NCI-H2227 treated with DMSO at 0.1 percent for 48 hours (cell line): ENCODE data around the gene TM9SF2.
"Not testable (repeated sequence)": the region's sequence is repeated elsewhere in the genome, so short reads cannot be mapped to it uniquely, and the experiment has no call there.

Source experiments
- DNase-seq: peaks from one replicate; lab custom pipeline; 2025; lab: John Stamatoyannopoulos, UW

Gene TM9SF2

DNA sequence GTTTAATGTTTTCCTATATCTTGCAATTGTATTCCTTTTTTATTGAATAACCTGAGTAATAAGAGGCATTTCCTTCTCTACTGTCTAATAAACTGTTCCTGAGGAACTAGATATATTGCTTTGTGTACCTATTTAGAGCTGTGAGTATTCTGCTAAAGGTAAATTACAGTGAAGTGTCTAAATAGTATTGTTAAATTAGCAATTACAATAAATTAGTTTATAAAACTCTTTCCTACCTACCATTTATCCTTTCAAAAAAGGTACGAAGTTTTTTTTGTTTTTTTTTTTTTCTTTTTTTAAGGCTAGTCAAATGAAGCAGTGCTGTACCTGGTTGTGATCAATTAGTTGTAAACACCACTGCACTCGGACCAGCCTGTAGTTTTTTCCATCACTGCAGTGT, 34.8 kb downstream of the TM9SF2 start:
- DNase-seq = no peak

- DNase-seq = no peak
Observed at GRCh38 chr13:99540530-99540929, 39.3 kb downstream of the TM9SF2 start.

GRCh38 chr13:99542788-99543406, 41.6 kb downstream of the TM9SF2 start:
- no peak for DNase-seq

- DNase-seq = no peak
Observed at GRCh38 chr13:99545361-99545760, 44.1 kb downstream of the TM9SF2 start.

GRCh38 chr13:99545979-99546378, 44.7 kb downstream of the TM9SF2 start:
- DNase-seq = no peak

DNA sequence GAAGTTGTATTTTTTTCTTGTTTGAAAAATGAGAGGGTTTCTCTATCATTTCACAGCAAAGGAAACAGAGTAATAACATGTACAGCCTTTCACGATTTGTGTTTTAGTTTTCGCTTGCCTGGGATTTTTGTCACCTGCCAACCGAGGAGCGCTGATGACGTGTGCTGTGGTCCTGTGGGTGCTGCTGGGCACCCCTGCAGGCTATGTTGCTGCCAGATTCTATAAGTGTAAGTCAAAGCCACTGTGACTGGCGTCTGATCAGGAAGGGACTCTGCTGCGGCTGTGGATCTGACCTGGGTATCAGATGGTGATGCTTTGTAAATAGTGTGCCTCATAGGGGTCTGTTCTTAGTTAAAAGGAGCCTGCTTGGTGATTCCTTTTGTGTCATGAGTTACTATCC, 45.6 kb downstream of the TM9SF2 start:
- no peak for DNase-seq

- DNase-seq = no peak
Observed at GRCh38 chr13:99548448-99548847, 47.2 kb downstream of the TM9SF2 start.

GRCh38 chr13:99553033-99553432, 51.8 kb downstream of the TM9SF2 start:
- DNase-seq = no peak

DNA sequence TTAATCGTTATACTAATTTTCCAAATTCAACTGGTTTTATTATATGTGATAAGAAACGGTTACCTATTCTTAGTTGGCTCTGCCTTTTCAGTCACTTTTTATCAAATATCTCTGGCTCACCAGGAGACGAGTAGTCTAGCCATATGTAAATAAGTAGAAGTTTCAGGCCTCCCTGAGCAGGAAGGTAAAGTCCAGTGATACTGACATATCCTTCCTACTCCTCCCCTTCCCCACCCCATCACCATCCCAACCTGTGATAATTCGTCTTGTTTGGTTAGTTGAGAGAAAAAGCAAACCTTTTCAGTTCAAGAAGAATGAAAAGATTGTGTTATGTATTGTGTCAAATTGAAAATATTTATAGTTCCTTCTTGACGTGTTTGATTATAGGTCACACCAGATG, 53.9 kb downstream of the TM9SF2 start:
- DNase-seq = no peak

- DNase-seq = no peak
Observed at GRCh38 chr13:99556867-99557443, 55.7 kb downstream of the TM9SF2 start.

- DNase-seq = no peak
Observed at GRCh38 chr13:99558570-99559180, 57.4 kb downstream of the TM9SF2 start.

- no peak for DNase-seq
Observed at GRCh38 chr13:99559560-99559959, 58.3 kb downstream of the TM9SF2 start.

DNA sequence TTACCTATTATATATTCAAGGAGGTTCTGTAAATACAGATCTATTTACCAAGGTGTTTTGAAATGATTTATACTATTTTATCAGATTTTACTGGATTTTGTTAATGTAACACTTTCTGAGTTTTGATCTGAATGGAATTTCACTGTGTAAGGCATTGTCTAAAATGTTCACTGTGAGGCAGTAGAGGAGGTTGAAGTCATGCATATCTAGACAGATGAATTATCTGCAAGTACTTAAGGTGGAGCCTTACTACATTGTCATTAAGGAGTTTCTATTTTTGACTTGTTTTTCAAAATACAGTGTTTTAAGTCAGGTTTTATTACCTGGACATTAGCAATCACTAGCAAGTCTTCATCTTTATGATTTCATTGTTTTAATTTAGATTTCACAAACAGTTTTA, 62.1 kb downstream of the TM9SF2 start:
- DNase-seq = no peak

- DNase-seq = no peak
Observed at GRCh38 chr13:99564386-99564785, 63.1 kb downstream of the TM9SF2 start.

DNA sequence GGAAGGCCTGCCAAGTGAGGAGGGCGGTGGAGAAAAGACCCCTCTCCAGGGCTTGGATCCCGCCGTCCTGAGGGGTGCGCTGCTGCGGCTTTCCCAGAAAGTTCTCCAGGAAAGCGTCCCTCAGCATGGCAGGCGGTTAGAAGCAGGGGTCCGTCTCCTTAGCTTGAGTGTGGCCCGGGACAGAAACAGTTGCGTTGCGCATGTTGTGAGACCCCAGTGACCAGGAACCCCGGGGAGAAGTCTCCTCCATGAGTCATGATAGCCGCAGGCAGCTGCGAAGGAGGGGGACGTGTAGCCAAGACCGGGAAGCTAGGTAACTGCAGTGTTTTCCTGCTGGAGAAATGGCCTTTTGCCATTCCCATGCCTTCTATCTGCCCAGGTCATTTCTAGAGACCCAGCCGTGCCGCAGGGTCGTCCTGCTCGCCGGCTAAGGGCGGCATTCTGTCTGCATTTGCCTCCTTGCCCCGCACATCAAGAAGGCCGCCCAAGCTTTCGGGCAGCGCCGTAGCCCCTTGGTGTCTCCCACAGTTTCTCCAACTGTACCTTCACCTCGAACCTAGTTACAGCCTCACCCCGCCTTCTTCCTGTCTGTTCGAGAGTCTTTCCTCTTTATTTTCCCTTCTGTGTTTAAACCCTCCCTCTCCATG, 64.3 kb downstream of the TM9SF2 start:
- no peak for DNase-seq

GRCh38 chr13:99566125-99567083, 65.1 kb downstream of the TM9SF2 start:
- no peak for DNase-seq

- DNase-seq = not testable (repeated sequence)
Observed at GRCh38 chr13:99568901-99569300, 67.6 kb downstream of the TM9SF2 start.

- DNase-seq = no peak
Observed at GRCh38 chr13:99572131-99572530, 70.9 kb downstream of the TM9SF2 start.

DNA sequence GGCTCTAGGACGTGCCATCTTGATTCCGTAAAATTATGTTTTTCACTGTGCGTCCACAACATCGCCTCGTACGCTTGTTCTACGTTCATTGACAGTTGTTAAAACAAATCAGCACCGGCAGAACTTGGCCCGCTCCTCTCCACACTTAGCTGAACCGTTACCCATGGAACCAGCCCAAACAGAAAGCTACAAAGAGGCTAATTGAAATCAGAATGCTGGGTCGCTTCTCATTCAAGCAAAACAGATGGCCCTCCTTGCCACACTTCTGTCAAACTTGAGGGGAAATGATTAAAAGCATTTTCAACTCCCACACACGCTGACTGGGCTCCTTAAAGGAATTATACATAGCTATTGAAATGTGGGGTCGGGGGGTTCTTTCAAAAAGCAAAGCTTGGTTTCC, 71.6 kb downstream of the TM9SF2 start:
- no peak for DNase-seq

GRCh38 chr13:99575376-99576120, 74.3 kb downstream of the TM9SF2 start:
- DNase-seq = no peak
